K562 (cell line): ENCODE data around the gene CD34.

Experiments
- CTCF ChIP-seq, 3 experiments: IDR thresholded peaks in 2 of 3; conservative IDR thresholded peaks in 1 of 3; 2 replicates each; pipeline ENCODE4 v1.5.1; 2011 to 2012; ENCODE audit warnings: low read length in 3 of 3, mild to moderate bottlenecking in 3 of 3, control low read depth in 2 of 3, improper control_type of control experiment in 1 of 3, inconsistent platforms in 1 of 3, low read depth in 1 of 3, mixed read lengths in 1 of 3, moderate library complexity in 1 of 3; ENCODE audit not compliant: insufficient read depth in 2 of 3
- MLLT1 ChIP-seq, 2 experiments: fragments of 450-650 bp; IDR thresholded peaks; 2 replicates each; pipeline ENCODE4 v1.6.1; 2016
- NCOA1 ChIP-seq: fragments of 450-650 bp; IDR thresholded peaks from 2 replicates; pipeline ENCODE4 v1.6.1; 2016; ENCODE audit warnings: low read depth
- SRSF1 ChIP-seq: fragments of 200-400 bp; formaldehyde crosslinking; IDR thresholded peaks from 2 replicates; pipeline ENCODE4 v1.6.1; 2017; ENCODE audit warnings: mild to moderate bottlenecking, low read depth, low read length, moderate library complexity

- TF ChIP-seq CTCF (IDR thresholded peaks at IDR 0.05 in 2 of 3, conservative IDR thresholded peaks at IDR 0.05 in 1 of 3; ENCODE audit: insufficient read depth in 2 of 3, low read depth in 1 of 3, low read length in 3 of 3) = no peak
- no peak for TF ChIP-seq NCOA1
- no peak for TF ChIP-seq SRSF1
- no peak for TF ChIP-seq MLLT1 (IDR thresholded peaks at IDR 0.05)
Measured at GRCh38 chr1:207861442-207862177, 49.3 kb downstream of the CD34 start.
